Esophagus muscularis mucosa (tissue), 4 donors: ENCODE data around the gene BAHCC1. TPM values are rescaled to one million over a fixed set of nuclear protein-coding genes. Genes with fewer than 3 reads are reported as not detected.

Source experiments
- DNase-seq: peaks from one replicate; pipeline ENCODE4 v3.0.0-alpha.2; 2017; ENCODE audit errors: extremely low spot score
- H3K27ac ChIP-seq, 4 donors: fragments of 200-600 bp; sonication (generic); replicated peaks in 1 of 4; 1 replicate in 3 of 4; 2 replicates in 1 of 4; pipeline ENCODE4 v1.5.1; 2016 to 2019; ENCODE audit warnings: mild to moderate bottlenecking in 1 of 4
- H3K27me3 ChIP-seq, 4 donors: fragments of 200-600 bp; sonication (generic); one replicate each; pipeline versions ENCODE4 v1.5.1 to v1.6.0; 2016 to 2019
- H3K36me3 ChIP-seq, 4 donors: fragments of 200-600 bp; sonication (generic); one replicate each; pipeline ENCODE4 v1.5.1; 2016 to 2019
- H3K4me1 ChIP-seq, 4 donors: fragments of 200-600 bp; sonication (generic); one replicate each; pipeline ENCODE4 v1.5.1; 2016 to 2019
- H3K4me3 ChIP-seq, 4 donors: fragments of 200-600 bp; sonication (generic); 1 replicate in 2 of 4; 2 replicates in 2 of 4; pipeline ENCODE4 v1.5.1; 2016 to 2019; ENCODE audit warnings: mild to moderate bottlenecking in 4 of 4, moderate library complexity in 1 of 4
- H3K9me3 ChIP-seq, 4 donors: fragments of 200-600 bp; sonication (generic); 1 replicate in 3 of 4; 2 replicates in 1 of 4; pipeline ENCODE4 v1.5.1; 2016 to 2019
- CTCF ChIP-seq, 3 experiments: fragments of 200-600 bp in 2 of 3; fragments of 450-650 bp in 1 of 3; sonication (generic) in 2 of 3; IDR thresholded peaks; one replicate each; pipeline ENCODE4 v1.5.1; 2017 to 2019; ENCODE audit warnings: antibody characterized with exemption in 3 of 3, mild to moderate bottlenecking in 2 of 3, moderate library complexity in 1 of 3
- EP300 ChIP-seq: sonication (generic); formaldehyde crosslinking; IDR thresholded peaks from one replicate; pipeline ENCODE4 v1.6.1; 2017; ENCODE audit warnings: antibody characterized with exemption
- POLR2A ChIP-seq: fragments of 450-650 bp; IDR thresholded peaks from one replicate; pipeline ENCODE4 v1.6.1; 2017; ENCODE audit warnings: antibody characterized with exemption, moderate library complexity, mild to moderate bottlenecking, low read depth
- POLR2AphosphoS5 ChIP-seq, 2 donors: sonication (generic); formaldehyde crosslinking; IDR thresholded peaks; one replicate each; pipeline ENCODE4 v1.6.1; 2017; ENCODE audit warnings: antibody characterized with exemption in 2 of 2
- WGBS: methylation state at CpG from one replicate; pipeline ENCODE4 v1.1.5; 2018; 5-methylcytosine and 5-hydroxymethylcytosine counted together
- intact Hi-C: fragments of 100-400 bp; cut with DNase I; formaldehyde crosslinking; loops from one replicate; pipeline ENCODE4 v1.15.1; 2023
- total RNA-seq, 4 donors: library from RNA; depleted of rRNA; stranded (reverse); fragments of >200 nt; gene quantifications; one replicate each; pipeline versions ENCODE4 v1.1.0 to v1.2.1, GENCODE V29; 2016

The BAHCC1 gene
- total RNA-seq, 4 donors from 2014 or later = 15.9 to 38.1 (median 21.1) TPM

GRCh38 chr17:81476635-81477034 is 81.4 kb downstream of the BAHCC1 start:
- intact Hi-C loops = no loop called here
- Histone ChIP-seq H3K4me1 (peaks cover 17 to 25% (median 19%) of the 10 kb centered on the region in 4 donors), H3K27ac (no peak overlapping the region), H3K4me3 (no peak overlapping the region), H3K36me3 (no peaks in the 10 kb centered on the region), H3K27me3 (no peaks in the 10 kb centered on the region), H3K9me3 (no peaks in the 10 kb centered on the region)
- DNase-seq = no peak
- no peak for TF ChIP-seq EP300
- no peak for TF ChIP-seq CTCF (IDR thresholded peaks at IDR 0.05)
- no peak for TF ChIP-seq POLR2A
- TF ChIP-seq POLR2AphosphoS5 (IDR thresholded peaks at IDR 0.05) = no peak
- WGBS = 90% methylated on average over 6 of the region's 6 CpGs

GRCh38 chr17:81477173-81477572 is 81.9 kb downstream of the BAHCC1 start:
- intact Hi-C loops = no loop called here
- no peaks in the 10 kb centered on the region for H3K27me3 ChIP-seq
- H3K36me3 ChIP-seq = no peaks in the 10 kb centered on the region
- no peak for DNase-seq
- no peaks in the 10 kb centered on the region for H3K9me3 ChIP-seq
- peaks cover 20 to 26% (median 24%) of the 10 kb centered on the region in 4 donors for H3K4me1 ChIP-seq
- no peak for TF ChIP-seq POLR2A
- TF ChIP-seq CTCF (IDR thresholded peaks at IDR 0.05) = no peak
- TF ChIP-seq EP300 = no peak
- TF ChIP-seq POLR2AphosphoS5 (IDR thresholded peaks at IDR 0.05) = no peak
- H3K4me3 ChIP-seq = no peak overlapping the region
- WGBS = 91% methylated on average over 6 of the region's 7 CpGs
- H3K27ac ChIP-seq = no peak overlapping the region

DNA sequence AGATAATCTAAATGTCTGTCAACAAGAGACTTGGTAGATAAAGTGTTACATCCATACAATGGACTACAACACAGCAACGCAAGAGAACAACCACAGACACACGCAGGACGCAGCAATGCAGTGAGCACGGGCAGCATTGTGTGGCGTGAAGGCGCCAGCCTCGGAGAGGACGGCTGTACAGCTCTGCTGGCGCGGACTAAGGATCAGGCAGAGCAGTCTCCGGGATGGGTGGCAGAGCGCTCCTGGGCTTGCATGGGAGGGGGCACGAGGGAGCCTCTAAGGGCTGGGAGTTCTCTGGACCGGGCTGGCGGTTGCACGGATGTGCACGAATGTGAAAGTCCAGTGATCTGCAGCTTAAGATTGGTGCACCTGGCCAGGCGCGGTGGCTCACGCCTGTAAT is 82.9 kb downstream of the BAHCC1 start:
- H3K27ac ChIP-seq = no peak overlapping the region
- no peaks in the 10 kb centered on the region for H3K9me3 ChIP-seq
- intact Hi-C loops = no loop called here
- no peaks in the 10 kb centered on the region for H3K36me3 ChIP-seq
- TF ChIP-seq POLR2AphosphoS5 (IDR thresholded peaks at IDR 0.05) = no peak
- no peak for TF ChIP-seq EP300
- TF ChIP-seq POLR2A = no peak
- TF ChIP-seq CTCF (IDR thresholded peaks at IDR 0.05) = no peak
- 96% methylated on average over 10 of the region's 20 CpGs for WGBS
- H3K4me1 ChIP-seq = peaks cover 21 to 36% (median 33%) of the 10 kb centered on the region in 4 donors
- no peak for DNase-seq
- no peak overlapping the region for H3K4me3 ChIP-seq
- no peaks in the 10 kb centered on the region for H3K27me3 ChIP-seq

- no peak for DNase-seq
- intact Hi-C loops = loop anchor here (5.0 kb wide), 2 partner anchors 77 to 187 kb away; no protein-coding TSS in a partner anchor
- Histone ChIP-seq H3K4me3 (no peak overlapping the region), H3K27ac (no peak overlapping the region), H3K36me3 (no peaks in the 10 kb centered on the region), H3K27me3 (no peaks in the 10 kb centered on the region), H3K9me3 (no peaks in the 10 kb centered on the region), H3K4me1 (peaks cover 33 to 49% (median 46%) of the 10 kb centered on the region in 4 donors)
- TF ChIP-seq POLR2AphosphoS5 (IDR thresholded peaks at IDR 0.05) = no peak
- no peak for TF ChIP-seq EP300
- no peak for TF ChIP-seq CTCF (IDR thresholded peaks at IDR 0.05)
- no peak for TF ChIP-seq POLR2A
- 92% methylated on average over 20 of the region's 20 CpGs for WGBS
These were observed 84.2 kb downstream of the BAHCC1 start for GRCh38 chr17:81479175-81480071.
